Progenitor cell of endocrine pancreas (in vitro differentiated cells): Measurements from ENCODE around the gene FNIP1. TPM values are rescaled to one million over a fixed set of nuclear protein-coding genes. Genes with fewer than 3 reads are reported as not detected.
"Not testable (repeated sequence)": the region's sequence is repeated elsewhere in the genome, so short reads cannot be mapped to it uniquely, and the experiment has no call there.

Experiments used
- DNase-seq: peaks from one replicate; pipeline ENCODE4 v3.0.0; 2021; ENCODE audit warnings: low spot score; ENCODE audit not compliant: unreplicated experiment
- H3K27ac Mint-ChIP-seq: 2 replicates; pipeline ENCODE4 v1.8.0; 2021; ENCODE audit warnings: mild to moderate bottlenecking, moderate library complexity, mixed read lengths
- H3K27me3 Mint-ChIP-seq: 2 replicates; pipeline ENCODE4 v1.8.0; 2021; ENCODE audit warnings: mixed read lengths
- H3K36me3 Mint-ChIP-seq: 2 replicates; pipeline ENCODE4 v1.8.0; 2022; ENCODE audit warnings: mixed read lengths; ENCODE audit not compliant: insufficient read depth
- H3K4me1 Mint-ChIP-seq: 2 replicates; pipeline ENCODE4 v1.8.0; 2021; ENCODE audit warnings: low read depth, mixed read lengths
- H3K4me3 Mint-ChIP-seq: 2 replicates; pipeline ENCODE4 v1.8.0; 2021; ENCODE audit warnings: low read depth, mild to moderate bottlenecking, moderate library complexity, mixed read lengths
- H3K9me3 Mint-ChIP-seq: 2 replicates; pipeline ENCODE4 v1.8.0; 2021; ENCODE audit warnings: low read depth, mixed read lengths
- total RNA-seq: library from RNA; stranded (reverse); gene quantifications from 2 replicates; pipeline ENCODE4 v1.2.1, GENCODE V29; 2021
- TF ChIP-seq, protein P1 (sequence below): fragments of 200-600 bp; sonication (generic); IDR thresholded peaks from one replicate; pipeline ENCODE4 v1.5.0; 2021; ENCODE audit warnings: antibody characterized with exemption, mild to moderate bottlenecking; ENCODE audit not compliant: unreplicated experiment

Gene FNIP1
- total RNA-seq, 1 donor from 2014 or later = 28.8 TPM

DNA sequence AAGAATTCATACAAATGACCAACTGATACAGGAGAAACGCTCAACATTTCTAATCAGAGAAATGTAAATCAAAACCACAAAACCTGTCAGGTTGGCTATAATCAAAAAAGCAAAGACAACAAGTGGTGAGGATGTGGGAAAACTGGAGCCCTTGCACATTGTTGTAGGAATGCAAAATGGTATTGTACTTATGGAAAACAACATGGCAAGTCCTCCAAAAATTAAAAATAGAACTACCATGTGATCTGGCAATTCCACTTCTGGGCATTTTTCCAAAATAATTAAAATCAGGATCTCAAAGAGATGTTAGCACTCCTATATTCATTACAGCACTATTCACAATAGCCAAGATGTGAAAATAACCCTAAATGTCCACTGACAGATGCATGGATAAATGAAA lies 76.1 kb downstream of the FNIP1 start:
- Mint-ChIP-seq H3K27me3 (no peaks in the 10 kb centered on the region), H3K4me3 (no peak overlapping the region), H3K4me1 (no peaks in the 10 kb centered on the region), H3K9me3 (peaks cover 12% of the 10 kb centered on the region), H3K27ac (no peak overlapping the region), H3K36me3 (peaks cover 44% of the 10 kb centered on the region)
- TF ChIP-seq, protein P1, sequence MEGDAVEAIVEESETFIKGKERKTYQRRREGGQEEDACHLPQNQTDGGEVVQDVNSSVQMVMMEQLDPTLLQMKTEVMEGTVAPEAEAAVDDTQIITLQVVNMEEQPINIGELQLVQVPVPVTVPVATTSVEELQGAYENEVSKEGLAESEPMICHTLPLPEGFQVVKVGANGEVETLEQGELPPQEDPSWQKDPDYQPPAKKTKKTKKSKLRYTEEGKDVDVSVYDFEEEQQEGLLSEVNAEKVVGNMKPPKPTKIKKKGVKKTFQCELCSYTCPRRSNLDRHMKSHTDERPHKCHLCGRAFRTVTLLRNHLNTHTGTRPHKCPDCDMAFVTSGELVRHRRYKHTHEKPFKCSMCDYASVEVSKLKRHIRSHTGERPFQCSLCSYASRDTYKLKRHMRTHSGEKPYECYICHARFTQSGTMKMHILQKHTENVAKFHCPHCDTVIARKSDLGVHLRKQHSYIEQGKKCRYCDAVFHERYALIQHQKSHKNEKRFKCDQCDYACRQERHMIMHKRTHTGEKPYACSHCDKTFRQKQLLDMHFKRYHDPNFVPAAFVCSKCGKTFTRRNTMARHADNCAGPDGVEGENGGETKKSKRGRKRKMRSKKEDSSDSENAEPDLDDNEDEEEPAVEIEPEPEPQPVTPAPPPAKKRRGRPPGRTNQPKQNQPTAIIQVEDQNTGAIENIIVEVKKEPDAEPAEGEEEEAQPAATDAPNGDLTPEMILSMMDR = no peak
- no peak for DNase-seq

DNA sequence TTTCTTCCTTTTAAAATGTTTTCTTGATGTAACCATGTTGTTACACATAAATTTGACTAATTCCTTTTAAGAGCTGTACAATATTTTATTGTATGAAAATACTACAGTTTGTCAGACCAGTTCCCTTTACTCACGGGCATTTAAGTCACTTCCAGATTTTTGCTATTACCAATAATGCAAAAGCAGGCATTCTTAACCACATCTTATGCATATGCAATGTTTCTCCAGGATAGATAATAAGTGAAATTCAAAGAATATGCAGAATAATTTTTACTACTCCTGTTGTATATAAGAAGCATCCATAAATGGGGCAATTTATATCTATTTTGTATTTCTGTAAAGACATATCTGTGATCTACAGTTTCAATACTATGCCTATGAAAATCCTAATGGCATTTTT lies 77.3 kb downstream of the FNIP1 start:
- Mint-ChIP-seq H3K27ac (no peak overlapping the region), H3K27me3 (no peaks in the 10 kb centered on the region)
- TF ChIP-seq, protein P1 = no peak

DNA sequence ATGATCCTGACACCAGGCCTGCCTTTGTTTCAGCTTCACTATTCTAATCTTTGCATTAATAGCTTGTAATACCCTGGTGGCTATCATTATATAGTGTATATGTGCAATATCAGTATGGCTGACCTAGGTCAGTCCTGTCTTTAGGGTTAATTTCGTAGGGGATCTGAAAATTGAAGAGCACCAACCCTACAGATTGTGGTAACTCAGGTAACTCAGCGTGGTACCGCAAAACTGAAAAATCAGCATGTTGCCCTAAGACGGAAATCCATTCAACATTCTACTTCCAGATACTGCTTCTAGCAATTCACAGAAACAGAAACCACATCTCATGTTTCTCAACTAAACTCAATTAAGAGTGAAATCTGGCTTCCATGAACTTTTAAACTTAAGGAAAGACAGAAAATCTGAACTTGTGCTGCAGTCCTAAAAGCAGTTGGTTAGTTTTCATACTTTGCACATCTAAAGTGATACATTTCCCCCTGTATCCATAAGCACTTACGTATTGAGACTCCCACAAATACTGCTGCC lies 78.3 kb downstream of the FNIP1 start:
- Mint-ChIP-seq H3K9me3 (peaks cover 6% of the 10 kb centered on the region), H3K4me1 (no peaks in the 10 kb centered on the region), H3K27ac (no peak overlapping the region), H3K36me3 (peaks cover 37% of the 10 kb centered on the region), H3K27me3 (no peaks in the 10 kb centered on the region), H3K4me3 (no peak overlapping the region)
- TF ChIP-seq, protein P1 = no peak
- no peak for DNase-seq

More for the DNA sequence above, 77.3 kb downstream of the FNIP1 start:
- Mint-ChIP-seq H3K9me3 (peaks cover 6% of the 10 kb centered on the region), H3K36me3 (peaks cover 36% of the 10 kb centered on the region), H3K4me1 (no peaks in the 10 kb centered on the region), H3K4me3 (no peak overlapping the region)
- DNase-seq = no peak

DNA sequence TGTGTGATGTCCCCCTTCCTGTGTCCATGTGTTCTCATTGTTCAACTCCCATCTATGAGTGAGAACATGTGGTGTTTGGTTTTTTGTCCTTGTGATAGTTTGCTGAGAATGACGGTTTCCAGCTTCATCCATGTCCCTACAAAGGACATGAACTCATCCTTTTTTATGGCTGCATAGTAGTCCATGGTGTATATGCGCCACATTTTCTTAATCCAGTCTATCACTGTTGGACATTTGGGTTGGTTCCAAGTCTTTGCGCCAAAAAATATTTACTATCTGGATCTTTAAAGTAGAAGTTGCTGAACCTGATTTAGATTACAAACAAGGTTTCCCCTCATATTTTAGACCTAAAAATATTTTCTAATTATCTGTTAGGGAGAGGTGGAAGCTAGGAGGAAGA lies 79.7 kb downstream of the FNIP1 start:
- not testable (repeated sequence) for DNase-seq, H3K4me1 Mint-ChIP-seq, H3K27ac Mint-ChIP-seq, H3K4me3 Mint-ChIP-seq, H3K27me3 Mint-ChIP-seq, H3K9me3 Mint-ChIP-seq
- H3K36me3 Mint-ChIP-seq = peaks cover 40% of the 10 kb centered on the region

DNA sequence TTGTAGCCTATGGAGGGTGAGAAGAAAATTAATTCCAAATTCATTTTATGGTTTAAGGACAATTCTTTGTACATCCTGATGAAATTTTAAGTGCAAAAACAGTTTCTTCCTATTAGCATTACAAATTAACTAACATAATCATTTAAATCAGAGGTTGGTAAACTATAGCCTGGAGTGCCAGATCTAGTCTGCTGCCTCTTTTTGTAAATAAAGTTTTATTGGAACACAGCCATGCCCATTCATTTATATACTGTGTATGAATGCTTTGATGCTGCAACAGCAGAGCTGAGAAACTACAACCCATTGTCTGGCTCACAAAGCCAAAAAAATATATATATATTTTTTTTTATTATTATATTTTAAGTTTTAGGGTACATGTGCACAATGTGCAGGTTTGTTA lies 80.2 kb downstream of the FNIP1 start:
- no peak for DNase-seq
- H3K4me1 Mint-ChIP-seq = no peaks in the 10 kb centered on the region
- H3K27ac Mint-ChIP-seq = no peak overlapping the region
- H3K9me3 Mint-ChIP-seq = peaks cover 10% of the 10 kb centered on the region
- no peaks in the 10 kb centered on the region for H3K27me3 Mint-ChIP-seq
- peaks cover 35% of the 10 kb centered on the region for H3K36me3 Mint-ChIP-seq
- H3K4me3 Mint-ChIP-seq = no peak overlapping the region
- TF ChIP-seq, protein P1 = no peak

DNA sequence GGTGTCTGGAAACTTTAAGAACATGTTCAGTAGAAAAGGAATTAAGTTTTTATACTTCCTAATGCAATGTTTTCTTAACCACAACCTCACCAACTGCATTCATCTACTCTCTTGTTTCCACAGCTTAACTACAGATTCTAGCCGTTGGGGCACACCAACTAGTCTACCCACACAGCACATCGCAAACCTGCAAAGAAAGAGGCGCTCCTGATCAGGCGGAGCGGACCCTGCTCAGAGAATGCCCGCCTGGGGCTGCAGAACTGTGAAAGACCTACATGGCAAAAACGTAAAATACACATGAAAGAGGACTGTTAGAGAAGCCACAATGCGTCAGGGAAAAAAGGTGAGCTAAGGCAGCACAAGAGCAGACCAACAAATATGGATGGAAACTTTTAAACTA lies 86.4 kb downstream of the FNIP1 start:
- peaks cover 17% of the 10 kb centered on the region for H3K36me3 Mint-ChIP-seq
- H3K4me3 Mint-ChIP-seq = no peak overlapping the region
- H3K27me3 Mint-ChIP-seq = no peaks in the 10 kb centered on the region
- TF ChIP-seq, protein P1 = no peak
- no peak for DNase-seq
- peaks cover 4% of the 10 kb centered on the region for H3K9me3 Mint-ChIP-seq
- no peaks in the 10 kb centered on the region for H3K4me1 Mint-ChIP-seq
- H3K27ac Mint-ChIP-seq = no peak overlapping the region
